PC-9 (cell line): ENCODE results near the gene ZFPL1. TPM values are rescaled to one million over a fixed set of nuclear protein-coding genes. Genes with fewer than 3 reads are reported as not detected.
A peak's percentile ranks its signal among the peaks of the same experiment; 100 is the strongest.

ENCODE experiments used
- BruUV-seq: library from RNA; stranded (reverse); fragments of 400-500 nt; replicated peaks from 2 replicates; lab custom pipeline; 2021; lab: Mats Ljungman, UMichigan
- CTCF ChIA-PET: fragments of 300-600 bp; sonication (Branson Sonifier 250); formaldehyde crosslinking; loops from one replicate; lab custom pipeline; 2022; ENCODE audit warnings: antibody characterized with exemption; lab: Charles Lee
- POLR2A ChIA-PET: fragments of 300-600 bp; sonication (Branson Sonifier 250); formaldehyde crosslinking; loops from one replicate; lab custom pipeline; 2022; ENCODE audit warnings: antibody characterized with exemption; ENCODE audit not compliant: unreplicated experiment; lab: Charles Lee
- DNase-seq, 2 experiments: peaks; one replicate each; pipeline versions ENCODE4 v3.0.0 to v3.0.0-alpha.2; 2015 to 2022; ENCODE audit warnings: mixed read lengths in 1 of 2
- H2AFZ ChIP-seq: fragments of 200-600 bp; sonication (generic); 2 replicates; pipeline ENCODE4 v1.8.1; 2017; ENCODE audit warnings: antibody characterized with exemption
- H3F3A ChIP-seq: fragments of 200-600 bp; sonication (generic); 2 replicates; pipeline ENCODE4 v1.8.1; 2017; ENCODE audit warnings: antibody characterized with exemption, mild to moderate bottlenecking, low read depth; ENCODE audit not compliant: insufficient read depth
- H3K27ac ChIP-seq: fragments of 200-600 bp; sonication (generic); 2 replicates; pipeline ENCODE4 v1.6.1; 2016; ENCODE audit warnings: mixed run types
- H3K27me3 ChIP-seq: fragments of 200-600 bp; sonication (generic); 2 replicates; pipeline ENCODE4 v1.6.1; 2016; ENCODE audit warnings: low read depth, mixed run types; ENCODE audit not compliant: insufficient read depth
- H3K36me3 ChIP-seq: fragments of 200-600 bp; sonication (generic); 2 replicates; pipeline ENCODE4 v1.6.1; 2016; ENCODE audit warnings: low read depth, mixed run types
- H3K4me1 ChIP-seq: fragments of 200-600 bp; sonication (generic); replicated peaks from 2 replicates; pipeline ENCODE4 v1.6.1; 2016; ENCODE audit warnings: mixed run types; ENCODE audit not compliant: insufficient read depth
- H3K4me2 ChIP-seq: fragments of 200-600 bp; sonication (generic); 2 replicates; pipeline ENCODE4 v1.6.1; 2017; ENCODE audit warnings: mixed run types
- H3K4me3 ChIP-seq: fragments of 200-600 bp; sonication (generic); 2 replicates; pipeline ENCODE4 v1.6.1; 2016; ENCODE audit warnings: mixed run types
- H3K79me2 ChIP-seq: fragments of 200-600 bp; sonication (generic); 2 replicates; pipeline ENCODE4 v1.6.1; 2017; ENCODE audit warnings: low read depth, mixed run types
- H3K9me2 ChIP-seq: fragments of 200-600 bp; sonication (generic); 2 replicates; pipeline ENCODE4 v1.8.1; 2017; ENCODE audit warnings: mild to moderate bottlenecking; ENCODE audit not compliant: insufficient read depth
- H3K9me3 ChIP-seq: fragments of 200-600 bp; sonication (generic); 2 replicates; pipeline ENCODE4 v1.8.1; 2016; ENCODE audit warnings: low read depth; ENCODE audit not compliant: insufficient read depth
- H4K20me1 ChIP-seq: fragments of 200-600 bp; sonication (generic); 2 replicates; pipeline ENCODE4 v1.8.1; 2017; ENCODE audit not compliant: insufficient read depth
- EZH2 ChIP-seq: fragments of 200-600 bp; sonication (generic); IDR thresholded peaks from 2 replicates; pipeline ENCODE4 v1.8.0; 2017; ENCODE audit warnings: antibody characterized with exemption, low read depth
- intact Hi-C: fragments of 100-400 bp; cut with micrococcal nuclease; formaldehyde crosslinking; loops from one replicate; pipeline ENCODE4 v1.10.0; 2022; ENCODE audit not compliant: unreplicated experiment
- total RNA-seq: library from RNA; stranded (reverse); gene quantifications from 2 replicates; pipeline ENCODE4 v1.2.3, GENCODE V29; 2021
- TF ChIP-seq, protein P1 (sequence below): fragments of 200-600 bp; sonication (generic); conservative IDR thresholded peaks from 2 replicates; pipeline ENCODE4 v1.6.1; 2017; ENCODE audit warnings: mixed run types, antibody characterized with exemption, mild to moderate bottlenecking, moderate library complexity

The ZFPL1 gene
- total RNA-seq, 1 experiment from 2014 or later, result 68.2 TPM

DNA sequence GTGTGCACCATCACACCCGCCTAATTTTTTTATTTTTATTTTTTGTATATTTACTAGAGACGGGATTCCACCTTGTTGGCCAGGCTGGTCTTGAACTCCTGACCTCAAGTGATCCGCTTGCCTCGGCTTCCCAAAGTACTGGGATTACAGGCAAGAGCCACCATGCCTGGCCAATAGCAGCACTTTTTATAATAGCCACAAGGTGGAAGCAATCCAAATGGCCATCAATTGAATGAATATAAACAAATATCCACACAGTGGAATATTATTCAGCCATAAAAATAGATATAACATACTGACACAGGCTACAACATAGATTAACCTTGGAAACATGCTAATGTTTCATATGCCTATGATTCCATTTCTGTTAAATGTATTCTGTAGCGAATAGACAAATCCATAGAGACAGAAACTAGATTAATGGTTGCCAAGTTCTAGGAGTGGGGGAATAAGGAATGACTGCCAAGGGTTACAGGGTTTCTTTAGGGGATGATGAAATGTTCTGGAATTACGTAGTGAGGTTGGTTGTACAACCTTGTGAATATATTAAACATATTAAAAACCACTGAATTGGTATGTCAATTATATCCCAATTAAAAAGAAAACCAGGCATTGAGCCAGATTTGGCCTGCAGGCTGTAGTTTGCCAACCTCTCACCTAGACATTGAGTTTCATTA is 16.8 kb downstream of the ZFPL1 start:
- BruUV-seq, result no TSS peak
- H3K27ac ChIP-seq, result peak overlapping the region; percentile 71
- DNase-seq, result no peak
- ChIA-PET POLR2A (interaction anchor here (0.6 kb wide), 1 partner anchor 15 kb away, joined by 3 read pairs; no protein-coding TSS in a partner anchor), CTCF (no interaction called here)
- H3K9me2 ChIP-seq, result no peaks in the 10 kb centered on the region
- no peaks in the 10 kb centered on the region; the same call in 1 of the 2 replicates for H4K20me1 ChIP-seq
- no peak overlapping the region for H2AFZ ChIP-seq
- peaks cover 46% of the 10 kb centered on the region for H3K79me2 ChIP-seq
- intact Hi-C loops, result no loop called here
- peak overlapping the region; percentile 37 for H3K4me2 ChIP-seq
- H3K4me3 ChIP-seq, result no peak overlapping the region
- no peak for TF ChIP-seq EZH2
- TF ChIP-seq, protein P1, sequence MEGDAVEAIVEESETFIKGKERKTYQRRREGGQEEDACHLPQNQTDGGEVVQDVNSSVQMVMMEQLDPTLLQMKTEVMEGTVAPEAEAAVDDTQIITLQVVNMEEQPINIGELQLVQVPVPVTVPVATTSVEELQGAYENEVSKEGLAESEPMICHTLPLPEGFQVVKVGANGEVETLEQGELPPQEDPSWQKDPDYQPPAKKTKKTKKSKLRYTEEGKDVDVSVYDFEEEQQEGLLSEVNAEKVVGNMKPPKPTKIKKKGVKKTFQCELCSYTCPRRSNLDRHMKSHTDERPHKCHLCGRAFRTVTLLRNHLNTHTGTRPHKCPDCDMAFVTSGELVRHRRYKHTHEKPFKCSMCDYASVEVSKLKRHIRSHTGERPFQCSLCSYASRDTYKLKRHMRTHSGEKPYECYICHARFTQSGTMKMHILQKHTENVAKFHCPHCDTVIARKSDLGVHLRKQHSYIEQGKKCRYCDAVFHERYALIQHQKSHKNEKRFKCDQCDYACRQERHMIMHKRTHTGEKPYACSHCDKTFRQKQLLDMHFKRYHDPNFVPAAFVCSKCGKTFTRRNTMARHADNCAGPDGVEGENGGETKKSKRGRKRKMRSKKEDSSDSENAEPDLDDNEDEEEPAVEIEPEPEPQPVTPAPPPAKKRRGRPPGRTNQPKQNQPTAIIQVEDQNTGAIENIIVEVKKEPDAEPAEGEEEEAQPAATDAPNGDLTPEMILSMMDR, result peak; percentile 50
- peaks cover 11% of the 10 kb centered on the region; the same call in 1 of the 2 replicates for H3K36me3 ChIP-seq
- H3K27me3 ChIP-seq, result no peaks in the 10 kb centered on the region
- no peaks in the 10 kb centered on the region for H3K9me3 ChIP-seq
- H3F3A ChIP-seq, result peaks cover 32% of the 10 kb centered on the region
- H3K4me1 ChIP-seq, result peaks cover 18% of the 10 kb centered on the region

- Histone ChIP-seq H3K9me3 (no peaks in the 10 kb centered on the region), H3K27me3 (no peaks in the 10 kb centered on the region), H3K4me3 (no peak overlapping the region), H2AFZ (no peak overlapping the region), H3K9me2 (no peaks in the 10 kb centered on the region), H3K4me1 (peaks cover 10% of the 10 kb centered on the region), H3K4me2 (no peak overlapping the region), H3K36me3 (0 out of 2 replicates have a peak, but pooled peaks cover 6% of the 10 kb centered on the region), H3K79me2 (peaks cover 39% of the 10 kb centered on the region), H4K20me1 (no peaks in the 10 kb centered on the region; the same call in 1 of the 2 replicates), H3F3A (peaks cover 27% of the 10 kb centered on the region), H3K27ac (no peak overlapping the region)
- BruUV-seq, result no TSS peak
- intact Hi-C loops, result no loop called here
- CTCF ChIA-PET, result interaction anchor here (0.7 kb wide), 2 partner anchors 519 to 724 kb away, joined by 4 to 15 read pairs; no protein-coding TSS in a partner anchor
- POLR2A ChIA-PET, result interaction anchor here (0.5 to 1.1 kb wide), 3 partner anchors 14 to 184 kb away, joined by 3 to 5 read pairs (median 3); no protein-coding TSS in a partner anchor
- no peak for DNase-seq
- no peak for TF ChIP-seq EZH2
- TF ChIP-seq, protein P1, result no peak
Measured at GRCh38 chr11:65102142-65103095, 18.4 kb downstream of the ZFPL1 start.

- no peak for DNase-seq
- BruUV-seq, result no TSS peak
- Histone ChIP-seq H3K4me2 (no peak overlapping the region), H2AFZ (no peak overlapping the region), H3K36me3 (0 out of 2 replicates have a peak, but pooled peaks cover 2% of the 10 kb centered on the region), H3K27me3 (no peaks in the 10 kb centered on the region), H3K79me2 (peaks cover 29% of the 10 kb centered on the region), H3K27ac (no peak overlapping the region), H3K9me3 (no peaks in the 10 kb centered on the region), H3K9me2 (no peaks in the 10 kb centered on the region), H3F3A (peaks cover 26% of the 10 kb centered on the region), H4K20me1 (no peaks in the 10 kb centered on the region; the same call in 1 of the 2 replicates), H3K4me1 (peaks cover 8% of the 10 kb centered on the region), H3K4me3 (no peak overlapping the region)
- TF ChIP-seq, protein P1, result no peak
- no peak for TF ChIP-seq EZH2
- ChIA-PET POLR2A (no interaction called here), CTCF (interaction anchor here (0.7 kb wide), 1 partner anchor 520 kb away, joined by 4 read pairs; no protein-coding TSS in a partner anchor)
- intact Hi-C loops, result no loop called here
Measured at GRCh38 chr11:65103476-65103875, 19.5 kb downstream of the ZFPL1 start.
